Endodermal cell (in vitro differentiated cells): ENCODE data around the gene LYZL1. TPM values are rescaled to one million over a fixed set of nuclear protein-coding genes. Genes with fewer than 3 reads are reported as not detected.
A peak's percentile ranks its signal among the peaks of the same experiment; 100 is the strongest.
"Not testable (repeated sequence)": the region's sequence is repeated elsewhere in the genome, so short reads cannot be mapped to it uniquely, and the experiment has no call there.

Experiments
- DNase-seq: peaks from one replicate; pipeline ENCODE4 v3.0.0-alpha.2; 2017
- H3K27ac ChIP-seq: 2 replicates; pipeline ENCODE4 v1.5.1; 2013; ENCODE audit warnings: mild to moderate bottlenecking, low read depth, low read length, moderate library complexity
- H3K27me3 ChIP-seq: 2 replicates; pipeline ENCODE4 v1.6.1; 2013; ENCODE audit warnings: mild to moderate bottlenecking, low read length, moderate library complexity; ENCODE audit not compliant: insufficient read depth, control insufficient read depth, poor library complexity, severe bottlenecking
- H3K36me3 ChIP-seq: 2 replicates; pipeline ENCODE4 v1.7.0; 2013; ENCODE audit warnings: mild to moderate bottlenecking, low read length, moderate library complexity; ENCODE audit not compliant: control insufficient read depth, insufficient read depth
- H3K4me1 ChIP-seq: one replicate; pipeline ENCODE4 v1.7.0; 2013; ENCODE audit warnings: low read length; ENCODE audit not compliant: control insufficient read depth, insufficient read depth
- H3K4me3 ChIP-seq: 2 replicates; pipeline ENCODE4 v1.5.1; 2013; ENCODE audit warnings: mild to moderate bottlenecking, low read length, moderate library complexity
- H3K9ac ChIP-seq: 2 replicates; pipeline ENCODE4 v1.6.1; 2013; ENCODE audit warnings: mild to moderate bottlenecking, low read length, moderate library complexity; ENCODE audit not compliant: poor library complexity, severe bottlenecking; ENCODE audit errors: extremely low read depth
- H3K9me3 ChIP-seq: 2 replicates; pipeline ENCODE4 v1.6.1; 2013; ENCODE audit warnings: mild to moderate bottlenecking, low read length, moderate library complexity; ENCODE audit not compliant: control insufficient read depth
- H3K27ac Mint-ChIP-seq: 2 replicates; pipeline ENCODE4 v1.8.0; 2020; ENCODE audit warnings: mixed read lengths
- H3K27me3 Mint-ChIP-seq: 2 replicates; pipeline ENCODE4 v1.8.0; 2021; ENCODE audit warnings: mild to moderate bottlenecking, mixed read lengths; ENCODE audit not compliant: insufficient read depth
- H3K36me3 Mint-ChIP-seq: 2 replicates; pipeline ENCODE4 v1.8.0; 2020; ENCODE audit warnings: low read depth, mixed read lengths
- H3K4me1 Mint-ChIP-seq: 2 replicates; pipeline ENCODE4 v1.8.0; 2020; ENCODE audit warnings: mixed read lengths
- H3K4me3 Mint-ChIP-seq: 2 replicates; pipeline ENCODE4 v1.8.0; 2020; ENCODE audit warnings: mild to moderate bottlenecking, moderate library complexity, mixed read lengths
- H3K9me3 Mint-ChIP-seq: 2 replicates; pipeline ENCODE4 v1.8.0; 2020; ENCODE audit warnings: mild to moderate bottlenecking, mixed read lengths
- WGBS, 2 experiments: methylation state at CpG; one replicate each; pipeline versions ENCODE4 v1.1.5 to v1.1.7; 2013; ENCODE audit warnings: missing lambda C conversion rate in 2 of 2, mixed read lengths in 1 of 2; ENCODE audit not compliant: insufficient coverage in 1 of 2, insufficient read length in 1 of 2; 5-methylcytosine and 5-hydroxymethylcytosine counted together
- long read RNA-seq, 4 experiments: library from polyadenylated mRNA in 2 of 4; library from RNA in 1 of 4; library from capped mRNA in 1 of 4; stranded (forward) in 3 of 4; unstranded in 1 of 4; transcript quantifications; one replicate each; pipeline ENCODE4 v2.0.0, GENCODE V29; 2020 to 2021; ENCODE audit warnings: inconsistent platforms in 1 of 4
- polyA plus RNA-seq, 2 experiments: library from polyadenylated mRNA; stranded (reverse); fragments of 50-300 nt; gene quantifications; one replicate each; pipeline ENCODE4 v1.2.3, GENCODE V29; 2013
- total RNA-seq, 2 donors: library from RNA; stranded (reverse); fragmentation: NEBNext Ultra II Directional in 1 of 2; extraction: Animal tissue kit (Norgen Biotek cat#: 25700) in 1 of 2; gene quantifications; 2 replicates in 1 of 2; 3 replicates in 1 of 2; pipeline ENCODE4 v1.2.1, GENCODE V29; 2021
- TF ChIP-seq, protein P1 (sequence below): fragments of 200-600 bp; sonication (generic); conservative IDR thresholded peaks from 2 replicates; pipeline ENCODE4 v1.5.0; 2021; ENCODE audit warnings: antibody characterized with exemption, mild to moderate bottlenecking

The LYZL1 gene
- not detected for total RNA-seq
- not detected for polyA plus RNA-seq (2013, experiment 1 of 2)
- not detected for polyA plus RNA-seq (2013, experiment 2 of 2)
- long read RNA-seq, experiment 1, result 0 reads
- long read RNA-seq, experiment 2, result 0 reads
- long read RNA-seq, experiment 3, result 0 reads
- long read RNA-seq, experiment 4, result 0 reads

DNA sequence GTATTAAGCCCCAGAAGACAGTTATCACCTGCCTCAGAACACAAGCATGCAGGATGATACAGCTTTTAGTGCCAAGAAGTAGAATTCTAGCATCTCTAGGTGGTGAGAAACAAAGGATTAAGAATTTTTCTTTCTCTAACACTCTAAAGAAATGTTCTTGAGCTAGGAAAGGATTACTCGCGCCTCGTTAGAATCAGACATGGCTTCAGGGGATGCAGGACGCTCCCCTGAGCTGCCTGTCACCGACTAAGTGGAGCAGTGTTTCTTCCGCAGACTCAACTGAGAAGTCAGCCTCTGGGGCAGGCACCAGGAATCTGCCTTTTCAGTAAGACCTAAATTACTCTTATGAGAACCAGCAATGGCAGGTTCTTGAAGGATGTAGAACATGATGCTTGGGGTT lies at the start of gene LYZL1:
LYZL1 (plus strand) TSS at position 165 of the 400 bp plus-strand sequence. CDS start 2,798 bp downstream, outside the sequence.
- not testable (repeated sequence) for H3K4me3 ChIP-seq, DNase-seq, H3K36me3 Mint-ChIP-seq, H3K4me1 Mint-ChIP-seq, H3K9ac ChIP-seq, H3K27ac Mint-ChIP-seq, H3K27me3 ChIP-seq, H3K27me3 Mint-ChIP-seq, H3K9me3 ChIP-seq, H3K4me3 Mint-ChIP-seq, H3K4me1 ChIP-seq, H3K27ac ChIP-seq, H3K36me3 ChIP-seq
- WGBS, 2 experiments, result 70 to 87% methylated on average over 2 to 6 of the region's 6 CpGs
- H3K9me3 Mint-ChIP-seq, result peaks cover 11% of the 10 kb centered on the region

DNA sequence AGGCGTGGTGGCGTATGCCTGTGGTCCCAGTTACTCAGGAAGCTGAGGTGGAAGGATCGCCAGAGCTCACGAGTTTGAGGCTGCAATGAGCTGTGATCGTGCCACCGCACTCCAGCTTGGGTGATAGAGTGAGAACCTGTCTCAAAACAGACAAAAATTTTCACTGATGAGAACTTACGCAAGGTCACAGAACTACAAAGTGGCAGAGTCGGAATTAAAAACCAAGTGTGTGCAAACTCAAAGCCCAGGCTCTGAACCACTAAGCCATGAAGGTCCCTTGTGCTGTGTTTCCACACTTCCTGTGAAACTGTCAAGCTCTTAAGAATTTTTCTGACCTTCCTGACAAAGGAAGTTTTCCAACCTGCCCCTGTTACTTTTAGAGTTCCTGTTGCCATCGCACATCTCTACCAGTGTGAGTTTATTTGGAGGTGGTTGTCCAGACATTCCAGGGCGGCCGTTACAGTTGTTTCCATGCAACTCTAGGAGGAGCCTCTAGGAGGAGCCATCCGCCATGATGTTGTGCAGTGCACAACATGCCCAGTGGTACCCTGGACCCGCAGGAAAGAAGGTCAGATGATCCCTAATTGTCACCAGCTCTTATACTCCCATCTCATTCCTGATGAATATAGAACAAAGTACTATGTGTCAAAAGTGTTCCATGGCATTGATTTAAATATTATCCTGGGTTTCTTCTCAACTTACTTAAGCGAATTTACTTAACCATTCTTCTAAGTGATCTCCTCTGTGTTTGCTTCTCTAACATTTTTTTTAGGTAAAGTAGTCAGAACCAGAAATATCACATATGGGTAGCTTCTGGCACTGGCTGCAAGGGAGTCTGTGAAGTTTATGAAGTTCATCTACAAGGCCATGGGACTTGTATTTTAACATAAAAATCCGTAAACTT lies 49.0 kb upstream of the LYZL1 start:
- H3K27ac Mint-ChIP-seq, result no peak overlapping the region
- no peak overlapping the region for H3K4me3 Mint-ChIP-seq
- Histone ChIP-seq H3K27ac (no peak overlapping the region), H3K4me1 (peaks cover 2% of the 10 kb centered on the region), H3K9ac (no peak overlapping the region), H3K27me3 (no peaks in the 10 kb centered on the region), H3K36me3 (no peaks in the 10 kb centered on the region), H3K9me3 (no peaks in the 10 kb centered on the region), H3K4me3 (no peak overlapping the region)
- H3K4me1 Mint-ChIP-seq, result peaks cover 4% of the 10 kb centered on the region
- no peaks in the 10 kb centered on the region for H3K36me3 Mint-ChIP-seq
- TF ChIP-seq, protein P1, sequence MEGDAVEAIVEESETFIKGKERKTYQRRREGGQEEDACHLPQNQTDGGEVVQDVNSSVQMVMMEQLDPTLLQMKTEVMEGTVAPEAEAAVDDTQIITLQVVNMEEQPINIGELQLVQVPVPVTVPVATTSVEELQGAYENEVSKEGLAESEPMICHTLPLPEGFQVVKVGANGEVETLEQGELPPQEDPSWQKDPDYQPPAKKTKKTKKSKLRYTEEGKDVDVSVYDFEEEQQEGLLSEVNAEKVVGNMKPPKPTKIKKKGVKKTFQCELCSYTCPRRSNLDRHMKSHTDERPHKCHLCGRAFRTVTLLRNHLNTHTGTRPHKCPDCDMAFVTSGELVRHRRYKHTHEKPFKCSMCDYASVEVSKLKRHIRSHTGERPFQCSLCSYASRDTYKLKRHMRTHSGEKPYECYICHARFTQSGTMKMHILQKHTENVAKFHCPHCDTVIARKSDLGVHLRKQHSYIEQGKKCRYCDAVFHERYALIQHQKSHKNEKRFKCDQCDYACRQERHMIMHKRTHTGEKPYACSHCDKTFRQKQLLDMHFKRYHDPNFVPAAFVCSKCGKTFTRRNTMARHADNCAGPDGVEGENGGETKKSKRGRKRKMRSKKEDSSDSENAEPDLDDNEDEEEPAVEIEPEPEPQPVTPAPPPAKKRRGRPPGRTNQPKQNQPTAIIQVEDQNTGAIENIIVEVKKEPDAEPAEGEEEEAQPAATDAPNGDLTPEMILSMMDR, result peak; percentile 91
- DNase-seq, result peak; percentile 89
- no peaks in the 10 kb centered on the region for H3K27me3 Mint-ChIP-seq
- whole genome bisulfite sequencing, 2 experiments, result 87 to 96% methylated on average over 9 to 15 of the region's 15 CpGs
- no peaks in the 10 kb centered on the region for H3K9me3 Mint-ChIP-seq

DNA sequence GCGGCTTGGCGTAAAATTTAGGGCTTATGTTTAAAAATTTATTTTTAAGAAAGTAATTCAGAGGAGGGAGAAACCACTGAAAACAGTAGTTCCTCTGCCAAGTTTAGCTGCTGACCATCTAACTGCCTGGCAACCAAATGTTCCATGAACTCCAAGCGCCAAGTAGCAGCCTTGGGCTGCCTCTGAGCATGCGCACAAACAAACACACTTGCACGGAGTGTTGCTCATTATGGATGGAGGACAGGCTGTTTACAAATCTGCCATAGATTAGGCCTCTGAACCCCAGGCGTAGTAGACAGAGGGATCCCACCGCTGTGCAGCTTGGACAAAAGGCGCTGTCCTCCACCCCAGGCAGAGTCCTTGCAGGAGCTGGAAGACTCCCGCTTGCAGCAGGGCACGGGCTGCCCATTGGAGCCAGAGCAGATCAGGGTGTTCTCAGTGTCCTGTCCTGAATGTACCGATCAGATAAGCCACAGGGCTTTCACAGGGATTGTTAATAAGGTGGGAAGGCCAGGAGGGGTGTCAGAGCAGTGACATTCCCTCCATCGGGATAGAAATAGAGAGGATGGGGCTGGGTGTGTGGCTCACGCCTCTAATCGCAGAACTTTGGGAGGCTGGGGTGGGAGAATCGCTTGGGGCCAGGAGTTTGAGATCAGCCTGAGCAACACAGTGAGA lies 47.7 kb upstream of the LYZL1 start:
- no peaks in the 10 kb centered on the region for H3K36me3 ChIP-seq
- H3K4me3 ChIP-seq, result no peak overlapping the region
- peaks cover 4% of the 10 kb centered on the region for H3K4me1 Mint-ChIP-seq
- no peak for DNase-seq
- peaks cover 2% of the 10 kb centered on the region for H3K4me1 ChIP-seq
- no peak overlapping the region for H3K4me3 Mint-ChIP-seq
- H3K27ac Mint-ChIP-seq, result no peak overlapping the region
- TF ChIP-seq, protein P1, result no peak
- H3K9me3 ChIP-seq, result no peaks in the 10 kb centered on the region
- no peak overlapping the region for H3K27ac ChIP-seq
- H3K9me3 Mint-ChIP-seq, result no peaks in the 10 kb centered on the region
- WGBS, 2 experiments, result 92 to 94% methylated on average over 6 to 15 of the region's 15 CpGs
- H3K9ac ChIP-seq, result no peak overlapping the region
- no peaks in the 10 kb centered on the region for H3K36me3 Mint-ChIP-seq
- H3K27me3 Mint-ChIP-seq, result no peaks in the 10 kb centered on the region
- no peaks in the 10 kb centered on the region for H3K27me3 ChIP-seq
